Activated naive CD4-positive, alpha-beta T cell treated with anti-CD3 and anti-CD28 coated beads, Interleukin-2, amount 50 U/mL, for 24 hours (primary cell): ENCODE results near the gene COL17A1.

ENCODE experiments used
- H3K27ac Mint-ChIP-seq: one replicate; pipeline ENCODE4 v1.8.0; 2021; ENCODE audit warnings: mild to moderate bottlenecking, mixed read lengths
- H3K27me3 Mint-ChIP-seq: one replicate; pipeline ENCODE4 v1.8.0; 2021; ENCODE audit warnings: mixed read lengths
- H3K36me3 Mint-ChIP-seq: one replicate; pipeline ENCODE4 v1.8.0; 2021; ENCODE audit warnings: mixed read lengths
- H3K4me1 Mint-ChIP-seq: one replicate; pipeline ENCODE4 v1.8.0; 2021; ENCODE audit warnings: mixed read lengths
- H3K4me3 Mint-ChIP-seq: one replicate; pipeline ENCODE4 v1.8.0; 2021; ENCODE audit warnings: mild to moderate bottlenecking, mixed read lengths
- H3K9me3 Mint-ChIP-seq: one replicate; pipeline ENCODE4 v1.8.0; 2021; ENCODE audit warnings: mixed read lengths

COL17A1 gene

GRCh38 chr10:104034401-104035193 lies 51.1 kb downstream of the COL17A1 start:
- no peaks in the 10 kb centered on the region for H3K36me3 Mint-ChIP-seq
- no peak overlapping the region for H3K4me3 Mint-ChIP-seq
- H3K27me3 Mint-ChIP-seq = no peaks in the 10 kb centered on the region
- H3K4me1 Mint-ChIP-seq = no peaks in the 10 kb centered on the region
- H3K27ac Mint-ChIP-seq = no peak overlapping the region
- H3K9me3 Mint-ChIP-seq = no peaks in the 10 kb centered on the region

- Mint-ChIP-seq H3K9me3 (no peaks in the 10 kb centered on the region), H3K36me3 (peaks cover 2% of the 10 kb centered on the region), H3K27ac (no peak overlapping the region), H3K27me3 (no peaks in the 10 kb centered on the region), H3K4me1 (no peaks in the 10 kb centered on the region), H3K4me3 (no peak overlapping the region)
Observed at GRCh38 chr10:104033966-104034365, 51.7 kb downstream of the COL17A1 start.

- Mint-ChIP-seq H3K4me3 (no peak overlapping the region), H3K4me1 (no peaks in the 10 kb centered on the region), H3K27me3 (no peaks in the 10 kb centered on the region), H3K9me3 (no peaks in the 10 kb centered on the region), H3K36me3 (peaks cover 2% of the 10 kb centered on the region), H3K27ac (no peak overlapping the region)
Observed at GRCh38 chr10:104033401-104033930, 52.2 kb downstream of the COL17A1 start.

- Mint-ChIP-seq H3K4me1 (peaks cover 4% of the 10 kb centered on the region), H3K36me3 (peaks cover 2% of the 10 kb centered on the region), H3K27ac (no peak overlapping the region), H3K27me3 (no peaks in the 10 kb centered on the region), H3K9me3 (no peaks in the 10 kb centered on the region), H3K4me3 (no peak overlapping the region)
Observed at GRCh38 chr10:104032144-104032775, 53.4 kb downstream of the COL17A1 start.

GRCh38 chr10:104031631-104032030 lies 54.0 kb downstream of the COL17A1 start:
- Mint-ChIP-seq H3K36me3 (peaks cover 2% of the 10 kb centered on the region), H3K4me3 (no peak overlapping the region), H3K9me3 (no peaks in the 10 kb centered on the region), H3K4me1 (peaks cover 4% of the 10 kb centered on the region), H3K27ac (peak overlapping the region; percentile 61), H3K27me3 (no peaks in the 10 kb centered on the region)

- no peak overlapping the region for H3K27ac Mint-ChIP-seq
- no peak overlapping the region for H3K4me3 Mint-ChIP-seq
Observed at GRCh38 chr10:104029521-104029860, 56.2 kb downstream of the COL17A1 start.

GRCh38 chr10:104028823-104029520 lies 56.7 kb downstream of the COL17A1 start:
- Mint-ChIP-seq H3K36me3 (peaks cover 10% of the 10 kb centered on the region), H3K27me3 (no peaks in the 10 kb centered on the region), H3K4me1 (peaks cover 4% of the 10 kb centered on the region), H3K27ac (no peak overlapping the region), H3K9me3 (no peaks in the 10 kb centered on the region), H3K4me3 (no peak overlapping the region)

More at GRCh38 chr10:104029521-104029860, 56.2 kb downstream of the COL17A1 start:
- peaks cover 7% of the 10 kb centered on the region for H3K36me3 Mint-ChIP-seq
- peaks cover 4% of the 10 kb centered on the region for H3K4me1 Mint-ChIP-seq
- no peaks in the 10 kb centered on the region for H3K27me3 Mint-ChIP-seq
- no peaks in the 10 kb centered on the region for H3K9me3 Mint-ChIP-seq

- Mint-ChIP-seq H3K27me3 (no peaks in the 10 kb centered on the region), H3K27ac (no peak overlapping the region), H3K4me3 (no peak overlapping the region), H3K9me3 (no peaks in the 10 kb centered on the region), H3K36me3 (peaks cover 14% of the 10 kb centered on the region), H3K4me1 (peaks cover 4% of the 10 kb centered on the region)
Observed at GRCh38 chr10:104028146-104028545, 57.5 kb downstream of the COL17A1 start.

- H3K27ac Mint-ChIP-seq = no peak overlapping the region
Observed at GRCh38 chr10:104026762-104027161, 58.9 kb downstream of the COL17A1 start.

GRCh38 chr10:104025524-104025923 lies 60.2 kb downstream of the COL17A1 start:
- Mint-ChIP-seq H3K27ac (no peak overlapping the region), H3K36me3 (peaks cover 27% of the 10 kb centered on the region), H3K9me3 (no peaks in the 10 kb centered on the region), H3K4me3 (no peak overlapping the region), H3K27me3 (no peaks in the 10 kb centered on the region), H3K4me1 (peaks cover 10% of the 10 kb centered on the region)

More at GRCh38 chr10:104026762-104027161, 58.9 kb downstream of the COL17A1 start:
- Mint-ChIP-seq H3K4me3 (no peak overlapping the region), H3K36me3 (peaks cover 21% of the 10 kb centered on the region), H3K9me3 (no peaks in the 10 kb centered on the region), H3K4me1 (peaks cover 5% of the 10 kb centered on the region), H3K27me3 (no peaks in the 10 kb centered on the region)

GRCh38 chr10:104022026-104022425 lies 63.7 kb downstream of the COL17A1 start:
- no peaks in the 10 kb centered on the region for H3K9me3 Mint-ChIP-seq
- H3K4me3 Mint-ChIP-seq = no peak overlapping the region
- peaks cover 5% of the 10 kb centered on the region for H3K4me1 Mint-ChIP-seq
- H3K36me3 Mint-ChIP-seq = peaks cover 35% of the 10 kb centered on the region
- H3K27ac Mint-ChIP-seq = peak overlapping the region; percentile 60
- no peaks in the 10 kb centered on the region for H3K27me3 Mint-ChIP-seq

- Mint-ChIP-seq H3K27me3 (no peaks in the 10 kb centered on the region), H3K36me3 (peaks cover 35% of the 10 kb centered on the region), H3K4me3 (no peak overlapping the region), H3K4me1 (peaks cover 5% of the 10 kb centered on the region), H3K9me3 (no peaks in the 10 kb centered on the region), H3K27ac (peak overlapping the region; percentile 5)
Observed at GRCh38 chr10:104021246-104021645, 64.4 kb downstream of the COL17A1 start.

- Mint-ChIP-seq H3K27me3 (no peaks in the 10 kb centered on the region), H3K4me3 (no peak overlapping the region), H3K9me3 (no peaks in the 10 kb centered on the region), H3K4me1 (peaks cover 5% of the 10 kb centered on the region), H3K36me3 (peaks cover 35% of the 10 kb centered on the region), H3K27ac (no peak overlapping the region)
Observed at GRCh38 chr10:104020020-104020419, 65.7 kb downstream of the COL17A1 start.

GRCh38 chr10:104018471-104018870 lies 67.2 kb downstream of the COL17A1 start:
- H3K27me3 Mint-ChIP-seq = no peaks in the 10 kb centered on the region
- H3K4me1 Mint-ChIP-seq = peaks cover 9% of the 10 kb centered on the region
- H3K36me3 Mint-ChIP-seq = peaks cover 25% of the 10 kb centered on the region
- no peak overlapping the region for H3K27ac Mint-ChIP-seq
- H3K4me3 Mint-ChIP-seq = no peak overlapping the region
- no peaks in the 10 kb centered on the region for H3K9me3 Mint-ChIP-seq

- Mint-ChIP-seq H3K9me3 (no peaks in the 10 kb centered on the region), H3K27ac (no peak overlapping the region), H3K36me3 (peaks cover 17% of the 10 kb centered on the region), H3K4me3 (no peak overlapping the region), H3K4me1 (peaks cover 8% of the 10 kb centered on the region), H3K27me3 (no peaks in the 10 kb centered on the region)
Observed at GRCh38 chr10:104016661-104017060, 69.0 kb downstream of the COL17A1 start.

- H3K36me3 Mint-ChIP-seq = peaks cover 6% of the 10 kb centered on the region
- no peak overlapping the region for H3K27ac Mint-ChIP-seq
- no peaks in the 10 kb centered on the region for H3K9me3 Mint-ChIP-seq
- peaks cover 4% of the 10 kb centered on the region for H3K4me1 Mint-ChIP-seq
- H3K27me3 Mint-ChIP-seq = no peaks in the 10 kb centered on the region
- no peak overlapping the region for H3K4me3 Mint-ChIP-seq
Observed at GRCh38 chr10:104014176-104014575, 71.5 kb downstream of the COL17A1 start.
